Activated CD4-positive, alpha-beta T cell treated with anti-CD3 and anti-CD28 coated beads for 36 hours (primary cell): Measurements from ENCODE around the gene MS4A18. TPM values are rescaled to one million over a fixed set of nuclear protein-coding genes. Genes with fewer than 3 reads are reported as not detected.

Experiments
- ATAC-seq: fragments of 200-7000 bp; cut with Tn5 transposase; one replicate; pipeline ENCODE4 v1.10.0; 2021; ENCODE audit warnings: mild to moderate bottlenecking, moderate library complexity
- CTCF ChIA-PET: fragments of 350-600 bp; sonication (Branson Sonifier 250); formaldehyde crosslinking; loops from one replicate; lab custom pipeline; 2021; ENCODE audit warnings: antibody characterized with exemption; lab: Charles Lee
- POLR2A ChIA-PET: fragments of 350-600 bp; sonication (Branson Sonifier 250); formaldehyde crosslinking; loops from one replicate; lab custom pipeline; 2021; ENCODE audit warnings: antibody characterized with exemption, inconsistent platforms; lab: Charles Lee
- DNase-seq: peaks from one replicate; pipeline ENCODE4 v3.0.0-alpha.2; 2020
- H3K27ac Mint-ChIP-seq: one replicate; pipeline ENCODE4 v1.8.0; 2021; ENCODE audit warnings: mixed read lengths
- H3K27me3 Mint-ChIP-seq: one replicate; pipeline ENCODE4 v1.8.0; 2021; ENCODE audit warnings: mixed read lengths
- H3K36me3 Mint-ChIP-seq: one replicate; pipeline ENCODE4 v1.8.0; 2021; ENCODE audit warnings: low read depth, mixed read lengths
- H3K4me1 Mint-ChIP-seq: one replicate; pipeline ENCODE4 v1.8.0; 2021; ENCODE audit warnings: mixed read lengths
- H3K4me3 Mint-ChIP-seq: one replicate; pipeline ENCODE4 v1.8.0; 2021; ENCODE audit warnings: mild to moderate bottlenecking, moderate library complexity, mixed read lengths
- H3K9me3 Mint-ChIP-seq: one replicate; pipeline ENCODE4 v1.8.0; 2021; ENCODE audit warnings: low read depth, mixed read lengths
- intact Hi-C, 2 experiments: fragments of 100-400 bp; cut with DNase I in 1 of 2; cut with micrococcal nuclease in 1 of 2; formaldehyde crosslinking; loops; one replicate each; pipeline versions ENCODE4 v1.14.2 to v1.15.1; 2022 to 2024; cut with DNase I, micrococcal nuclease
- total RNA-seq, 2 experiments: library from RNA; stranded (reverse); gene quantifications; one replicate each; pipeline ENCODE4 v1.2.3, GENCODE V29; 2021

The MS4A18 gene
- total RNA-seq, 2 experiments from 2014 or later: not detected

GRCh38 chr11:60740573-60740972 lies 16.1 kb downstream of the MS4A18 start:
- ATAC-seq: no peak
- intact Hi-C loops: no loop called here
- CTCF ChIA-PET: interaction anchor here (0.7 to 1.4 kb wide), 2 partner anchors 22 to 49 kb away, joined by 3 read pairs; no protein-coding TSS in a partner anchor

GRCh38 chr11:60741421-60741820 lies 16.9 kb downstream of the MS4A18 start:
- Mint-ChIP-seq H3K9me3 (no peaks in the 10 kb centered on the region), H3K27ac (no peak overlapping the region), H3K36me3 (no peaks in the 10 kb centered on the region), H3K27me3 (peaks cover 3% of the 10 kb centered on the region), H3K4me3 (no peak overlapping the region), H3K4me1 (no peaks in the 10 kb centered on the region)
- ATAC-seq (no peak), DNase-seq (no peak)
- intact Hi-C loops: no loop called here
- ChIA-PET CTCF (no interaction called here), POLR2A (no interaction called here)

More at GRCh38 chr11:60740573-60740972, 16.1 kb downstream of the MS4A18 start:
- no peak for DNase-seq
- H3K36me3 Mint-ChIP-seq: no peaks in the 10 kb centered on the region
- POLR2A ChIA-PET: no interaction called here
- H3K4me1 Mint-ChIP-seq: no peaks in the 10 kb centered on the region
- no peak overlapping the region for H3K27ac Mint-ChIP-seq
- H3K9me3 Mint-ChIP-seq: no peaks in the 10 kb centered on the region
- peaks cover 3% of the 10 kb centered on the region for H3K27me3 Mint-ChIP-seq
- no peak overlapping the region for H3K4me3 Mint-ChIP-seq

GRCh38 chr11:60743058-60743457 lies 18.5 kb downstream of the MS4A18 start:
- CTCF ChIA-PET: no interaction called here
- POLR2A ChIA-PET: no interaction called here
- Mint-ChIP-seq H3K4me3 (no peak overlapping the region), H3K27me3 (peaks cover 3% of the 10 kb centered on the region), H3K27ac (no peak overlapping the region), H3K4me1 (no peaks in the 10 kb centered on the region), H3K9me3 (no peaks in the 10 kb centered on the region), H3K36me3 (no peaks in the 10 kb centered on the region)
- intact Hi-C loops: no loop called here
- DNase-seq (no peak), ATAC-seq (no peak)

GRCh38 chr11:60744114-60744513 lies 19.6 kb downstream of the MS4A18 start:
- ChIA-PET CTCF (interaction anchor here (0.7 kb wide), 1 partner anchor 31 kb away, joined by 3 read pairs; no protein-coding TSS in a partner anchor), POLR2A (no interaction called here)
- Mint-ChIP-seq H3K36me3 (no peaks in the 10 kb centered on the region), H3K27me3 (peaks cover 1% of the 10 kb centered on the region), H3K4me3 (no peak overlapping the region), H3K27ac (no peak overlapping the region), H3K9me3 (no peaks in the 10 kb centered on the region), H3K4me1 (no peaks in the 10 kb centered on the region)
- ATAC-seq (no peak), DNase-seq (no peak)
- intact Hi-C loops: no loop called here

GRCh38 chr11:60747359-60747873 lies 22.9 kb downstream of the MS4A18 start:
- POLR2A ChIA-PET: no interaction called here
- H3K4me3 Mint-ChIP-seq: no peak overlapping the region
- intact Hi-C loops: no loop called here
- no peaks in the 10 kb centered on the region for H3K4me1 Mint-ChIP-seq
- no peaks in the 10 kb centered on the region for H3K36me3 Mint-ChIP-seq
- peaks cover 11% of the 10 kb centered on the region for H3K27me3 Mint-ChIP-seq
- CTCF ChIA-PET: interaction anchor here (1.0 to 1.1 kb wide), 2 partner anchors 9 to 1695 kb away, joined by 3 to 4 read pairs; partner anchors contain the start of gene MS4A15
- ATAC-seq: no peak
- no peaks in the 10 kb centered on the region for H3K9me3 Mint-ChIP-seq
- no peak overlapping the region for H3K27ac Mint-ChIP-seq
- DNase-seq: no peak

GRCh38 chr11:60748225-60748624 lies 23.7 kb downstream of the MS4A18 start:
- no peaks in the 10 kb centered on the region for H3K36me3 Mint-ChIP-seq
- ATAC-seq (no peak), DNase-seq (no peak)
- POLR2A ChIA-PET: no interaction called here
- no peaks in the 10 kb centered on the region for H3K4me1 Mint-ChIP-seq
- H3K27me3 Mint-ChIP-seq: peaks cover 12% of the 10 kb centered on the region
- no peak overlapping the region for H3K27ac Mint-ChIP-seq
- CTCF ChIA-PET: no interaction called here
- H3K4me3 Mint-ChIP-seq: no peak overlapping the region
- intact Hi-C loops: no loop called here
- no peaks in the 10 kb centered on the region for H3K9me3 Mint-ChIP-seq

GRCh38 chr11:60748821-60749220 lies 24.3 kb downstream of the MS4A18 start:
- Mint-ChIP-seq H3K4me3 (no peak overlapping the region), H3K36me3 (no peaks in the 10 kb centered on the region), H3K27ac (no peak overlapping the region), H3K9me3 (no peaks in the 10 kb centered on the region), H3K4me1 (no peaks in the 10 kb centered on the region), H3K27me3 (peaks cover 12% of the 10 kb centered on the region)
- intact Hi-C loops: no loop called here
- POLR2A ChIA-PET: no interaction called here
- CTCF ChIA-PET: interaction anchor here (1.1 kb wide), 1 partner anchor 14 kb away, joined by 3 read pairs; no protein-coding TSS in a partner anchor
- DNase-seq (no peak), ATAC-seq (no peak)

GRCh38 chr11:60750911-60751310 lies 26.4 kb downstream of the MS4A18 start:
- intact Hi-C loops: no loop called here
- Mint-ChIP-seq H3K4me3 (no peak overlapping the region), H3K36me3 (no peaks in the 10 kb centered on the region), H3K27me3 (peaks cover 12% of the 10 kb centered on the region), H3K27ac (no peak overlapping the region), H3K9me3 (no peaks in the 10 kb centered on the region), H3K4me1 (no peaks in the 10 kb centered on the region)
- DNase-seq (no peak), ATAC-seq (no peak)
- POLR2A ChIA-PET: no interaction called here
- CTCF ChIA-PET: no interaction called here

GRCh38 chr11:60753309-60753708 lies 28.8 kb downstream of the MS4A18 start:
- H3K4me3 Mint-ChIP-seq: no peak overlapping the region
- no peaks in the 10 kb centered on the region for H3K4me1 Mint-ChIP-seq
- H3K27me3 Mint-ChIP-seq: peaks cover 17% of the 10 kb centered on the region
- H3K36me3 Mint-ChIP-seq: no peaks in the 10 kb centered on the region
- H3K9me3 Mint-ChIP-seq: no peaks in the 10 kb centered on the region
- intact Hi-C loops: no loop called here
- DNase-seq (no peak), ATAC-seq (no peak)
- ChIA-PET POLR2A (no interaction called here), CTCF (interaction anchor here (1.0 to 2.6 kb wide), 5 partner anchors 10 to 46 kb away, joined by 3 to 19 read pairs (median 5); no protein-coding TSS in a partner anchor)
- H3K27ac Mint-ChIP-seq: no peak overlapping the region

- Mint-ChIP-seq H3K27me3 (peaks cover 23% of the 10 kb centered on the region), H3K4me1 (no peaks in the 10 kb centered on the region), H3K9me3 (no peaks in the 10 kb centered on the region), H3K36me3 (no peaks in the 10 kb centered on the region), H3K4me3 (no peak overlapping the region), H3K27ac (no peak overlapping the region)
- ATAC-seq (no peak), DNase-seq (no peak)
- ChIA-PET CTCF (interaction anchor here (2.6 kb wide), 1 partner anchor 9 kb away, joined by 19 read pairs; no protein-coding TSS in a partner anchor), POLR2A (no interaction called here)
- intact Hi-C loops: no loop called here
Observed at GRCh38 chr11:60754887-60755286, 30.4 kb downstream of the MS4A18 start.

GRCh38 chr11:60756307-60757032 lies 31.9 kb downstream of the MS4A18 start, which contains the start of gene MS4A15:
MS4A15 (plus strand) TSS chr11:60756867; CDS start chr11:60763734, 6,867 bp downstream.
- Mint-ChIP-seq H3K36me3 (no peaks in the 10 kb centered on the region), H3K27me3 (peaks cover 24% of the 10 kb centered on the region), H3K4me1 (no peaks in the 10 kb centered on the region), H3K9me3 (no peaks in the 10 kb centered on the region), H3K27ac (no peak within 1 kb of the TSS), H3K4me3 (no peak within 1 kb of the TSS)
- ChIA-PET POLR2A (no interaction called here), CTCF (interaction anchor here (0.8 kb wide), 1 partner anchor 10 kb away, joined by 3 read pairs; no protein-coding TSS in a partner anchor)
- no peak for ATAC-seq
- intact Hi-C loops: no loop called here
- no peak for DNase-seq
